ENCODE results near the gene SETD5.

SETD5 gene

GRCh38 chr3:9512456-9513045 lies 115.1 kb downstream of the SETD5 start:
- DNase-seq (ENCODE audit: low read depth, low spot score) = no peak

GRCh38 chr3:9514306-9514705 lies 116.9 kb downstream of the SETD5 start:
- no peak for DNase-seq (ENCODE audit: low read depth, low spot score)

- no peak for DNase-seq (ENCODE audit: low read depth, low spot score)
These were observed 117.5 kb downstream of the SETD5 start for GRCh38 chr3:9514956-9515355.

- DNase-seq (ENCODE audit: low read depth, low spot score) = no peak
These were observed 127.7 kb downstream of the SETD5 start for GRCh38 chr3:9525078-9525477.

Measured in brain pericyte (primary cell).